HG03064 (cell line): ENCODE measurements around the gene ARHGDIB.

Experiments used
- ATAC-seq: cut with Tn5 transposase; IDR thresholded peaks from one replicate; pipeline ENCODE4 v1.9.1; 2021; ENCODE audit warnings: low read depth; ENCODE audit not compliant: unreplicated experiment

The ARHGDIB gene

GRCh38 chr12:14934511-14934910 is 26.9 kb downstream of the ARHGDIB start:
- no peak for ATAC-seq

DNA sequence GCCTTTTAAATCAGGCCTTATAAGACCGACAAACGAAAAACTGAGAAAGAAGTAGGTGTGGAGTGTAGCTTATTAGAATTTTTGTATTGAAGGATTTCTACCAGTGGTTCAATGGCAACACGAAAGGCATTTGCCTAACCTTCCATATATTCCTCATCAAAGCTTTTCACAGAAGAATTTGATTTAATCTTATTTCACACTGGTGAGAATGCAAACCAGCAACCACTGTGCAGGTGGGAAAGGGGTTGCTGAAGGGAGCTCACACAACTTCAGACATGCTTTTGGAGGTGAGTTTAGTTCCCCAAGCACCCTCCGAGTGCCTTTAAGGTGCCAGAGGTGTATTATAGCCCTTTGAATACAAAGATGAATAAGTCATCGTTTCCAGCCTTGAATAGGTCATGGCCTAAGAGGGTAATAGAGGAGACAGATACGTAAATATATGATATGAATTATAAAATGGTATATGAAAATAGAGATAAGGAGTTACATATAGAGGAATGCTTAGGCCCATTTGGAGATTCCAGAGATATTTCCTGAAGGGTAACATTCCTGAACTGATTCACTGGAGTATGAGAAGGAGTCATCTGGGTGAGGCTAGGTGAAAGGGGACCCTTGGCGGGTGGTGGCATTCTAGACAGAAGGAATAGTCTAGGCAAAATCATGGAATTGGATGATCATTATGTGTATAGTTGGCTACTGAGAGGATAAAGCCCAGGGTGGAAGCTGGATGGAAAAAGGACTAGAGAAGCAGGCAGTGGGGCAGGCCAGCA is 29.4 kb downstream of the ARHGDIB start:
- no peak for ATAC-seq

- ATAC-seq, result no peak
Observed at GRCh38 chr12:14931359-14931758, 30.0 kb downstream of the ARHGDIB start.

- no peak for ATAC-seq
Observed at GRCh38 chr12:14930299-14930698, 31.1 kb downstream of the ARHGDIB start.

- no peak for ATAC-seq
Observed at GRCh38 chr12:14928931-14929330, 32.5 kb downstream of the ARHGDIB start.

- no peak for ATAC-seq
Observed at GRCh38 chr12:14927267-14927666, 34.1 kb downstream of the ARHGDIB start.

- ATAC-seq, result no peak
Observed at GRCh38 chr12:14924541-14924940, 36.9 kb downstream of the ARHGDIB start.

DNA sequence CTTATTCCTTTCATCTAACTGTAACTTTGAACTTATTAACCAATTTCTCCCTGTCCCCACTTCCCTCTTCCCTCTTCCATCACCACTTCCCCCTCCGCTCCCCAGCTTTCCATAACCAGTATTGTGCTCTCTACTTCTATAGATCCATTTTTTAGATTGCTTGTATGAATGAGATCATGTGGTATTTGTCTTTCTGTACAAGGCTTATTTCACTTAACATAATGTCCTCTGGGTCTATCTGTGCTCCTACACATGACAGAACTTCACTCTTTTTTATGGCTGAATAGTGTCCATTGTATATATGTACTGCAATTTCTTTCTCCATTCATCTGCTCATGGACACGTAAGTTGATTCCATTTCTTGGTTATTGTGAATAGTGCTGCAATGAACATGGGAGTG is 37.5 kb downstream of the ARHGDIB start:
- ATAC-seq, result no peak

GRCh38 chr12:14921218-14921617 is 40.2 kb downstream of the ARHGDIB start:
- ATAC-seq, result no peak

- no peak for ATAC-seq
Observed at GRCh38 chr12:14920475-14921126, 40.8 kb downstream of the ARHGDIB start.

- ATAC-seq, result no peak
Observed at GRCh38 chr12:14919455-14919854, 41.9 kb downstream of the ARHGDIB start.

DNA sequence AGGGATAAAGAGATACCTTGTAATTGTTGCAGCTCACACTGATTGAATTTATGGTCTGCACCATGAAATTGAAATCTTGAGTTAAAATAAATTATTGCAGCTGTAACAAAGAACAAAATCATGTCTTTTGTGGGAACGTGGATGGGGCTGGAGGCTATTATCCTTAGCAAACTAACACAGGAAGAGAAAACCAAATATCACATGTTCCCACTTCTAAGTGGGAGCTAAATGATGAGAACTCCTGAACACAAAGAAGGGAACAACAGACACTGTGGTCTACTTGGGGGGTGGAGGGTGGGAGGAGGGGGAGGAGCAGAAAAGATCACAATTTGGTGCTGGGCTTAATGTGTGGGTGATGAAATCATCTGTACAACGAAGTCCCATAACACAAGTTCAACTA is 45.7 kb downstream of the ARHGDIB start:
- no peak for ATAC-seq

DNA sequence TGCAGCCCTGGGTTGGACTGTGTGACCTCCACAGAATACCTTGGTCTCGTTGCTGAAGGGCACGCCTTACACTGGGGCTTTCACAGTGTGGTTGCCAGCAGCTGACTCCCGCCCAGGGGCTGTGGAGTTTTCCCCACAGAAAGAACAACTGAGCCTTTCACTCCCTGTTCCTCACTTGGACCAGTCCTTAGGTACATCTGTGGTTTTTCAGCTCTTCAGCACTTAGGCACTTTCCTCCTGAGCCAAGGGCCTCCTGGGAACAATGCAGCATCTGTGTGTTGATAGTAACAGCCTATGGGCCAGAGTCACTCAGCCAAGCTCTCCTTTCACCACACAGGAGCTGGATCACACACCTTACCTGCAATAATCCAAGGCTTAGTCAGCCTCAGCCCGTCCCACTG is 48.0 kb downstream of the ARHGDIB start:
- no peak for ATAC-seq

DNA sequence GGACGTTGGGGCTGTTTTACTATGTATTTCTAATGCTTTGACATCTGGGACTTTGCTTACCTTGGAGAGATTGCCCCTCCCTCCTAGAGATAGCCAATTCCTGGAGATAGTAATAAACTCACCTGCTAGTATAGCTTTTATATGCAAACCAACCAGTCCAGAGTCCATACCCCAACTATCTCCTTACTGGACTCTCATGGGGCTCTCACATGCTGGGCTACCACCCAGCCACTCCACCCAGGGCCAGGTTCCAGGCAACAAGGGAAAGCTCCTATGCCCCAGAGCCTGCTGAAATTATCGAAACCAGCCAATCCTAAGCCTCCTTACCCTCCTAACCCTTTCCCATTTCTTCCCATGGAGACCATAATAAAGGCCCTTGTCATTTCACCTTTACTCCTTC is 50.3 kb downstream of the ARHGDIB start:
- no peak for ATAC-seq

DNA sequence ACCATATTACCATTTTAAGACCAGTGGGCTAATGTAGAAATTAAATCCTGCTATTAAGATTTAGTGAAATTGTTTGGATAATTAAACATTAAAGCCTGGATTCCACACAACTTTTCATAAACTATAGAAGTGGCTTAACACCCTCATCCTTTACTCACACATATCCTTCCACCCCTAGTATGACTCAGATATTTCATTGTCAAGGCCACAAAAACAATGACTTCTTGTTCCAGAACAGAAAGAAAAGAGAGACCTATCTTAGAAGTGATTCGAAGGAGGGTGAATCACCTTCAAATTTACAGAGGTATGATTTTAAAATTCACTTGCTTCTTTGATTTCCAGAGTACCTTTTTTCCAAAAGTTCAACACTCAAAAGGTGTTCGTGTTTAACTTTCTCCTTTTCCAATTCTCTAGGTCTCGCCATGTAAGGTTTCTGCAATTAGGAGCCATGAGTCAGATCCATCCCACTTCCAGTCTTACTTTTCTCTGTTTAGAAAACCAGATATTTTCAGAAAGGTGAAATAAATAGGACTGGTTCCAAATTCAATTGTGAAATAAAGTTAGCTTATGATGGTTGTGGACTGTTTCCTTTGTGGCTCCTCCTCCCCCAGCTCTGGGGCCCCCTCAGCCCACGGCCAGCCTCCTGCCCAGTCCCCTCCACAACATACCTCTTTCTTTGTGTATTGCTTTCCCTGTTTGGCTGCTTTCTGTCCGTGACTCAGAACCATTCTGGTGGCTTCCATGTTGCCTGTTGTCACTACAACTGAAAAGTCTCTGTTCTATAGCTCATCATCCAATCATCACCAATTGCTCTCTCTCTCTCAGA is 51.1 kb downstream of the ARHGDIB start:
- ATAC-seq, result no peak

DNA sequence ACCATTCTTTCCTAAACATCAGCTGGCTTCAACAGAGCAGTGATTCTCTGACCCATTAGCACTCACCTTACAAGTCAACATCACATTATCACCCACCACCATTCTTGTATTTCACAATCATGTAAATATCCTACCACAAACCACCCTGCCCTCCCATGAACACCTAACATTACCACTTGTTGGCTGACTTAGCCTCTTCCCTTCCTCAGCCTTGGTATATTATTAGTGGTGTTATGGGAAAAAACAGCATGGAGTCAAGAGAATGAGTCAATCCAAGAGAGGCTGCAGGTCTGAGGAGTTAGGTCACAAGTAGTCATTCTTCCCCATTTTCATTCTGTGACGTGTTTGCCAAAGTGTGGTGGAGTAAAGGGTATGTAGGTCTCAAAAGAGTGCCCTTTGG is 53.4 kb downstream of the ARHGDIB start:
- ATAC-seq, result no peak

DNA sequence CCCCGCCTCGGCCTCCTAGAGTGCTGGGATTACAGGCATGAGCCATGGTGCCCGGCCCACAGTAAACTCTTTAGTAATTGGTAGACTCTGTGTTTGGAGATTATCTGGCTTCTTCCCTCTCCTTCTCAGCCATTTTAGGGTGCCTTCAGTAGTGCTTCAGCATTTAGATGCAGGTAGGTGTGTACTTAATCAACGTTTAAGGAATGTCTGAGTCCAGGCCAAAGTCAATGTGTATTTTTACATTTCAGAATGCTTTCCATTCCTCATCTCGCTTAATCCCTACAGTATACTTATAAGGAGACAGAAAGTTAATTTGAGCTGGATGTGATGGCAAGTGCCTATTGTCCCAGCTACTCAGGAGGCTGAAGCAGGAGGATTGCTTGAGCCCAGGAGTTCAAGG is 55.3 kb downstream of the ARHGDIB start:
- no peak for ATAC-seq

DNA sequence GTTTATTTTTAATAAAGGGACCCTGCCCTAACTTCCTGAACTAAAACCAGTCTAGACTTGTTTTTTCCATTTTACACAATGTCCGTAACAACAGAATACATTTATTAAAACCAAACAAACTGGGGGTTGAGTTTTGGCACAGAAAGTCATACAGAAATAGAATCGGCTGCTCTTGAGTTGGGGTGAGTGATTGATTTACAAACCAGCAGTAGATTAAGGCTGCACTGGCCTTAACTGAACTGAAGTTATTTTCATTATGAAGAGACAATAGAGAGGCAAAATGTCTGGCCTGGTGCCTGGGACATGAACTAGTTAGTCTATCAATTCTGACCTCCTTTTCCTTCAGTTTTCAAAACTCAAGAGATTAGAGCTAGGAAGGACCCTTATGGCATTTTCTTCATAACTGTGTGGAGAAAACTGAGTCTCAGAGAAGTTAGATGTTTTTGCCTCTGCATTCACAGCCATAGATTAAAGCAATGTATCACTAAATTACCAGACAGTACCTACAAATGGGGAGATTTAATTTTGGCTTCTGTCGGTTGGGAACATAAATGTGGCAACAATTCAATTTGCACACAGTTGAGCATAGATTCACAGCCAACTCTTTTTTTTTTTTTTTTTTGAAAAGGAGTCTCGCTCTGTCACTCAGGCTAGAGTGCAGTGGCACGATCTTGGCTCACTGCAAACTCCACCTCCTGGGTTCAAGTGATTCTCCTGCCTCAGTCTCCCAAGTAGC is 56.0 kb downstream of the ARHGDIB start:
- ATAC-seq, result no peak

DNA sequence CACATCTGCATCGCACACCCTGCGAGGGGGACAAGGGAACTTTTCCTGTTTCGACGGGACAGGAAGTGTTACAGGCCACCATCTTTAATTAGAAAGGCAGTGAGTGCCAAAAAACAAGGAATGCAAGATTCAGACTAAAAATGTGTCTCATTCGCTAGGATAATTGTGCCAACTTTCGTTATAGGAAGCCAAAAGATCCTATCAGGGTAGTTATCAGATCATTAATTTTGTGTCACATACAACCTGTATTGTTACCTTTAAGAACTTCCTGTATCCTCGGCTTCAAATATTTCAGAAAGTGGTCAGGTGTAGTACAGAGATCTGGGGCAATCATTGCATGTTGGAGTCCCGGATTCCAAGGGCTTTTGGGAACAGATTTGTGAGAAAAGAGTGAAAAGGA is 56.5 kb downstream of the ARHGDIB start:
- ATAC-seq, result no peak

GRCh38 chr12:14903386-14904098 is 57.9 kb downstream of the ARHGDIB start:
- no peak for ATAC-seq
